ENCODE measurements around the gene CHTOP.
"Not testable (repeated sequence)": the region's sequence is repeated elsewhere in the genome, so short reads cannot be mapped to it uniquely, and the experiment has no call there.

Gene CHTOP

DNA sequence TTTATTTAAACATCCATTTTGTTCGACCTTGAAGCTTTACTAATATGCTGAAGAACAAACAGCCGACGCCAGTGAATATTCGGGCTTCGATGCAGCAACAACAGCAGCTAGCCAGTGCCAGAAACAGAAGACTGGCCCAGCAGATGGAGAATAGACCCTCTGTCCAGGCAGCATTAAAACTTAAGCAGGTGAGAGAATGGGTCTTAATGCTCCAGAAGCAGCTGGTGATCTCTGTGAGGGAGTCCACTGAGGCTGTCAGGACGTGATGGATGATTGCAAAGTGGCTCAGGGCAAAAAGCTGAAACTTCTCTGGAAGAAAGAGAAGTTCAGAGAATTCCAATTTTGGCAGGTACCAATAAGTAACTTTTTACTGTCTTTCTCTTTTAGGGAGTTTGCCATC lies 4.4 kb downstream of the CHTOP start:
- H2BK120ac ChIP-seq (ENCODE audit: low read depth, low read length), result no peak overlapping the region
- H3K4me2 ChIP-seq (ENCODE audit: low read length), result no peak overlapping the region
- H3K56ac ChIP-seq (ENCODE audit: low read length), result no peak overlapping the region
- no CpG with 5 or more reads among the region's 6 CpGs for WGBS (ENCODE audit: extremely low coverage, insufficient coverage, low lambda C conversion rate)
- DNase-seq, result no peak
- peaks cover 24% of the 10 kb centered on the region for H3K79me1 ChIP-seq (ENCODE audit: low read length)
- no peak overlapping the region for H2BK5ac ChIP-seq (ENCODE audit: low read length)
- H3K27ac ChIP-seq (ENCODE audit: low read depth, low read length), result no peak overlapping the region
- no peak overlapping the region for H3K4ac ChIP-seq (ENCODE audit: low read depth, low read length)
- H3K36me3 ChIP-seq (ENCODE audit: control insufficient read depth, insufficient read depth, low read length), result peaks cover 31% of the 10 kb centered on the region
- H3K4me1 ChIP-seq (ENCODE audit: control insufficient read depth, low read depth, low read length), result no peaks in the 10 kb centered on the region
- no peak overlapping the region for H3K4me3 ChIP-seq (ENCODE audit: low read length)
- H3K27me3 ChIP-seq (ENCODE audit: insufficient read depth, low read length, poor library complexity), result no peaks in the 10 kb centered on the region
- no peak overlapping the region for H4K8ac ChIP-seq (ENCODE audit: low read depth, low read length)
- H3K23ac ChIP-seq (ENCODE audit: low read length), result no peak overlapping the region
- H4K5ac ChIP-seq (ENCODE audit: low read length), result no peak overlapping the region
- no peak overlapping the region for H3K18ac ChIP-seq (ENCODE audit: low read length)
- H2BK15ac ChIP-seq (replicated peaks; ENCODE audit: low read depth), result no peak overlapping the region
- H3K79me2 ChIP-seq (ENCODE audit: control insufficient read depth, insufficient read depth, low read length), result peaks cover 31% of the 10 kb centered on the region
- no peak overlapping the region for H2AK5ac ChIP-seq (ENCODE audit: low read length)
- H3K9ac ChIP-seq (ENCODE audit: low read length), result no peak overlapping the region

DNA sequence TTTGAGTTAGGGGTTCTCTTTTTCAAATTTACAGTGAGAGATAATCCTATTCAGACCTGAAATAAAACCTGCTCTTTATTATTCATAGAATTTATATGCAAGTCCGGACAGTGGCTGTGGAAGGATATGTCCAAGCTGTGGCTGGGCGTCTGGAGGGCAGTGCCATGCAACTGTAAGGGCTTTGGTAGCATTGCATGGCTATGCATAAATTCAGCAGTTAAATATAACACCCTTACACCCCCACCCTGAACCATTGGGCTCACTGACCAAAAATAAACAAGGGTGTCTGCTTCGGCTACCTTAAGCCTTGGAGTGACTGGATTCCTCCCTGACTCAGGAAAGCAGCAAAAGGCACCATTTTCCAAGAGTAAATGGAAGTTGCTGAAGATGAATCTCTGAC lies 5.4 kb downstream of the CHTOP start:
- no peak overlapping the region for H3K18ac ChIP-seq (ENCODE audit: low read length)
- H3K79me1 ChIP-seq (ENCODE audit: low read length), result peaks cover 26% of the 10 kb centered on the region
- H4K5ac ChIP-seq (ENCODE audit: low read length), result no peak overlapping the region
- WGBS (ENCODE audit: extremely low coverage, insufficient coverage, low lambda C conversion rate), result no CpG with 5 or more reads among the region's 3 CpGs
- no peak overlapping the region for H2BK5ac ChIP-seq (ENCODE audit: low read length)
- no peak for DNase-seq
- H3K9ac ChIP-seq (ENCODE audit: low read length), result no peak overlapping the region
- no peak overlapping the region for H3K4ac ChIP-seq (ENCODE audit: low read depth, low read length)
- no peak overlapping the region for H2BK15ac ChIP-seq (replicated peaks; ENCODE audit: low read depth)
- H2AK5ac ChIP-seq (ENCODE audit: low read length), result no peak overlapping the region
- no peak overlapping the region for H3K56ac ChIP-seq (ENCODE audit: low read length)
- peaks cover 31% of the 10 kb centered on the region for H3K79me2 ChIP-seq (ENCODE audit: control insufficient read depth, insufficient read depth, low read length)
- no peaks in the 10 kb centered on the region for H3K27me3 ChIP-seq (ENCODE audit: insufficient read depth, low read length, poor library complexity)
- no peak overlapping the region for H2BK120ac ChIP-seq (ENCODE audit: low read depth, low read length)
- H4K8ac ChIP-seq (ENCODE audit: low read depth, low read length), result no peak overlapping the region
- H3K4me3 ChIP-seq (ENCODE audit: low read length), result no peak overlapping the region
- no peak overlapping the region for H3K27ac ChIP-seq (ENCODE audit: low read depth, low read length)
- H3K23ac ChIP-seq (ENCODE audit: low read length), result no peak overlapping the region
- no peak overlapping the region for H3K4me2 ChIP-seq (ENCODE audit: low read length)
- H3K4me1 ChIP-seq (ENCODE audit: control insufficient read depth, low read depth, low read length), result no peaks in the 10 kb centered on the region
- H3K36me3 ChIP-seq (ENCODE audit: control insufficient read depth, insufficient read depth, low read length), result peaks cover 34% of the 10 kb centered on the region

- WGBS (ENCODE audit: extremely low coverage, insufficient coverage, low lambda C conversion rate), result no CpG with 5 or more reads among the region's 5 CpGs
- peaks cover 35% of the 10 kb centered on the region for H3K36me3 ChIP-seq (ENCODE audit: control insufficient read depth, insufficient read depth, low read length)
- H2BK5ac ChIP-seq (ENCODE audit: low read length), result not testable (repeated sequence)
Observed at GRCh38 chr1:153640213-153640612, 6.3 kb downstream of the CHTOP start.

DNA sequence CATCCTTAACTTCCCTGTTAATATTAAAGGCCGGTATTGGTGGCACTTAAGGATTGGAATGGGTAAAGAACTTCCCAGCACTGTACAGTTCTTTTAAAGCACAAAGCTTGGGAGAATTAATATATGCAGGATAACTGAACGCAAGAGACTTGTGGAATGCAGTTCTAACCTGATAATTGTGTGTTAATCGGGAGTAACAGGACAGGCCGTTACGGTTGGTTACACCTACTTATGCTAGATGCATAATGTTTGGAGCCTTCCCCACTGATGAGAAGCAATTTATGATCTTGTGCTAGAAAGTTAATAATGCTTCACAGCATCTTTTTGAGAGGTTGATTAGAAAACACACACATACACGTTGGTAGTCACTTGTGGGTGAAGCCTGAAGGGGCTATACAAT lies 7.0 kb downstream of the CHTOP start:
- H3K36me3 ChIP-seq (ENCODE audit: control insufficient read depth, insufficient read depth, low read length), result peaks cover 41% of the 10 kb centered on the region
- no peak overlapping the region for H4K8ac ChIP-seq (ENCODE audit: low read depth, low read length)
- no peak overlapping the region for H3K27ac ChIP-seq (ENCODE audit: low read depth, low read length)
- no peak overlapping the region for H2BK120ac ChIP-seq (ENCODE audit: low read depth, low read length)
- H2BK15ac ChIP-seq (replicated peaks; ENCODE audit: low read depth), result no peak overlapping the region
- peaks cover 17% of the 10 kb centered on the region for H3K79me2 ChIP-seq (ENCODE audit: control insufficient read depth, insufficient read depth, low read length)
- H3K4me1 ChIP-seq (ENCODE audit: control insufficient read depth, low read depth, low read length), result no peaks in the 10 kb centered on the region
- no peak overlapping the region for H3K23ac ChIP-seq (ENCODE audit: low read length)
- no peak overlapping the region for H3K4me3 ChIP-seq (ENCODE audit: low read length)
- H3K27me3 ChIP-seq (ENCODE audit: insufficient read depth, low read length, poor library complexity), result no peaks in the 10 kb centered on the region
- no peak overlapping the region for H2AK5ac ChIP-seq (ENCODE audit: low read length)
- no peak overlapping the region for H3K4me2 ChIP-seq (ENCODE audit: low read length)
- no peak overlapping the region for H3K9ac ChIP-seq (ENCODE audit: low read length)
- H3K18ac ChIP-seq (ENCODE audit: low read length), result no peak overlapping the region
- no CpG with 5 or more reads among the region's 6 CpGs for WGBS (ENCODE audit: extremely low coverage, insufficient coverage, low lambda C conversion rate)
- H2BK5ac ChIP-seq (ENCODE audit: low read length), result no peak overlapping the region
- H3K79me1 ChIP-seq (ENCODE audit: low read length), result peaks cover 26% of the 10 kb centered on the region
- no peak overlapping the region for H3K4ac ChIP-seq (ENCODE audit: low read depth, low read length)
- DNase-seq, result no peak
- no peak overlapping the region for H3K56ac ChIP-seq (ENCODE audit: low read length)
- no peak overlapping the region for H4K5ac ChIP-seq (ENCODE audit: low read length)

More at GRCh38 chr1:153640213-153640612, 6.3 kb downstream of the CHTOP start:
- not testable (repeated sequence) for H4K8ac ChIP-seq (ENCODE audit: low read depth, low read length); H2AK5ac ChIP-seq (ENCODE audit: low read length); H3K27me3 ChIP-seq (ENCODE audit: insufficient read depth, low read length, poor library complexity); H2BK15ac ChIP-seq (replicated peaks; ENCODE audit: low read depth); DNase-seq; H3K23ac ChIP-seq (ENCODE audit: low read length); H3K27ac ChIP-seq (ENCODE audit: low read depth, low read length); H3K9ac ChIP-seq (ENCODE audit: low read length); H3K4ac ChIP-seq (ENCODE audit: low read depth, low read length); H3K56ac ChIP-seq (ENCODE audit: low read length); H3K18ac ChIP-seq (ENCODE audit: low read length); H2BK120ac ChIP-seq (ENCODE audit: low read depth, low read length); H3K4me3 ChIP-seq (ENCODE audit: low read length); H3K4me2 ChIP-seq (ENCODE audit: low read length); H4K5ac ChIP-seq (ENCODE audit: low read length); H3K4me1 ChIP-seq (ENCODE audit: control insufficient read depth, low read depth, low read length)
- Histone ChIP-seq H3K79me1 (ENCODE audit: low read length) (peaks cover 26% of the 10 kb centered on the region), H3K79me2 (ENCODE audit: control insufficient read depth, insufficient read depth, low read length) (peaks cover 24% of the 10 kb centered on the region)

GRCh38 chr1:153642161-153642560 lies 8.3 kb downstream of the CHTOP start:
- Histone ChIP-seq H3K79me2 (ENCODE audit: control insufficient read depth, insufficient read depth, low read length) (peaks cover 6% of the 10 kb centered on the region), H4K8ac (ENCODE audit: low read depth, low read length) (no peak overlapping the region), H3K23ac (ENCODE audit: low read length) (no peak overlapping the region), H3K4me2 (ENCODE audit: low read length) (no peak overlapping the region), H3K27ac (ENCODE audit: low read depth, low read length) (peak overlapping the region; percentile 23), H4K5ac (ENCODE audit: low read length) (no peak overlapping the region), H3K56ac (ENCODE audit: low read length) (no peak overlapping the region), H2BK5ac (ENCODE audit: low read length) (no peak overlapping the region), H3K18ac (ENCODE audit: low read length) (no peak overlapping the region), H3K4me1 (ENCODE audit: control insufficient read depth, low read depth, low read length) (no peaks in the 10 kb centered on the region), H3K9ac (ENCODE audit: low read length) (no peak overlapping the region), H3K4me3 (ENCODE audit: low read length) (no peak overlapping the region), H3K79me1 (ENCODE audit: low read length) (peaks cover 19% of the 10 kb centered on the region), H3K4ac (ENCODE audit: low read depth, low read length) (no peak overlapping the region), H2BK15ac (replicated peaks; ENCODE audit: low read depth) (no peak overlapping the region), H2AK5ac (ENCODE audit: low read length) (no peak overlapping the region), H3K36me3 (ENCODE audit: control insufficient read depth, insufficient read depth, low read length) (peaks cover 35% of the 10 kb centered on the region), H2BK120ac (ENCODE audit: low read depth, low read length) (no peak overlapping the region), H3K27me3 (ENCODE audit: insufficient read depth, low read length, poor library complexity) (no peaks in the 10 kb centered on the region)
- WGBS (ENCODE audit: extremely low coverage, insufficient coverage, low lambda C conversion rate), result no CpG with 5 or more reads among the region's 11 CpGs
- DNase-seq, result no peak

GRCh38 chr1:153643100-153643499 lies 9.2 kb downstream of the CHTOP start:
- WGBS (ENCODE audit: extremely low coverage, insufficient coverage, low lambda C conversion rate), result no CpG with 5 or more reads among the region's 11 CpGs
- H4K8ac ChIP-seq (ENCODE audit: low read depth, low read length), result no peak overlapping the region
- peaks cover 15% of the 10 kb centered on the region for H3K79me1 ChIP-seq (ENCODE audit: low read length)
- no peak overlapping the region for H3K18ac ChIP-seq (ENCODE audit: low read length)
- H3K23ac ChIP-seq (ENCODE audit: low read length), result no peak overlapping the region
- H3K4me3 ChIP-seq (ENCODE audit: low read length), result no peak overlapping the region
- H3K27ac ChIP-seq (ENCODE audit: low read depth, low read length), result no peak overlapping the region
- H3K4me2 ChIP-seq (ENCODE audit: low read length), result no peak overlapping the region
- H4K5ac ChIP-seq (ENCODE audit: low read length), result no peak overlapping the region
- H3K9ac ChIP-seq (ENCODE audit: low read length), result no peak overlapping the region
- H3K27me3 ChIP-seq (ENCODE audit: insufficient read depth, low read length, poor library complexity), result no peaks in the 10 kb centered on the region
- H3K4ac ChIP-seq (ENCODE audit: low read depth, low read length), result no peak overlapping the region
- no peak overlapping the region for H2BK120ac ChIP-seq (ENCODE audit: low read depth, low read length)
- no peak overlapping the region for H2BK5ac ChIP-seq (ENCODE audit: low read length)
- H2BK15ac ChIP-seq (replicated peaks; ENCODE audit: low read depth), result no peak overlapping the region
- H3K36me3 ChIP-seq (ENCODE audit: control insufficient read depth, insufficient read depth, low read length), result peaks cover 31% of the 10 kb centered on the region
- no peaks in the 10 kb centered on the region for H3K4me1 ChIP-seq (ENCODE audit: control insufficient read depth, low read depth, low read length)
- peaks cover 2% of the 10 kb centered on the region for H3K79me2 ChIP-seq (ENCODE audit: control insufficient read depth, insufficient read depth, low read length)
- H2AK5ac ChIP-seq (ENCODE audit: low read length), result no peak overlapping the region
- no peak overlapping the region for H3K56ac ChIP-seq (ENCODE audit: low read length)
- DNase-seq, result no peak

All from mesendoderm (in vitro differentiated cells).